ENCODE measurements around the gene MBP.

The MBP gene

GRCh38 chr18:77087393-77088141 lies 45.0 kb downstream of the MBP start:
- TF ChIP-seq USF1 (IDR thresholded peaks at IDR 0.05) (no peak), CEBPB (IDR thresholded peaks at IDR 0.05) (no peak), ZBTB7A (IDR thresholded peaks at IDR 0.05; ENCODE audit: low read depth) (no peak; the same call in 1 of the 2 replicates), EP300 (IDR thresholded peaks at IDR 0.05; ENCODE audit: borderline replicate concordance) (peak; percentile 70), MAX (IDR thresholded peaks at IDR 0.05) (peak; percentile 76), YY1 (IDR thresholded peaks at IDR 0.05; ENCODE audit: low read depth) (peak; percentile 24; the same call in 1 of the 2 replicates), RAD21 (IDR thresholded peaks at IDR 0.05; ENCODE audit: low read depth) (no peak), TCF12 (IDR thresholded peaks at IDR 0.05; ENCODE audit: low read depth) (peak; percentile 79), NFIC (IDR thresholded peaks at IDR 0.05) (0 out of 2 replicates have a peak, but pooled peaks have one; percentile 5), TEAD4 (IDR thresholded peaks at IDR 0.05) (peak; percentile 71)

GRCh38 chr18:77086656-77087392 lies 45.8 kb downstream of the MBP start:
- TF ChIP-seq TEAD4 (IDR thresholded peaks at IDR 0.05) (no peak), FOXM1 (IDR thresholded peaks at IDR 0.05; ENCODE audit: borderline replicate concordance, low read depth) (no peak), YY1 (IDR thresholded peaks at IDR 0.05; ENCODE audit: low read depth) (no peak), MAX (IDR thresholded peaks at IDR 0.05) (no peak), NFIC (IDR thresholded peaks at IDR 0.05) (no peak), RAD21 (IDR thresholded peaks at IDR 0.05; ENCODE audit: low read depth) (no peak), USF1 (IDR thresholded peaks at IDR 0.05) (no peak), CREB1 (IDR thresholded peaks at IDR 0.05; ENCODE audit: low read depth) (no peak), REST (IDR thresholded peaks at IDR 0.05; ENCODE audit: low read depth) (no peak), ZBTB7A (IDR thresholded peaks at IDR 0.05; ENCODE audit: low read depth) (no peak; the same call in 1 of the 2 replicates), CEBPB (IDR thresholded peaks at IDR 0.05) (no peak), EGR1 (IDR thresholded peaks at IDR 0.05) (no peak), EP300 (IDR thresholded peaks at IDR 0.05; ENCODE audit: borderline replicate concordance) (no peak)

- no peak for TF ChIP-seq CEBPB (IDR thresholded peaks at IDR 0.05)
- TF ChIP-seq RAD21 (IDR thresholded peaks at IDR 0.05; ENCODE audit: low read depth): no peak
- no peak for TF ChIP-seq REST (IDR thresholded peaks at IDR 0.05; ENCODE audit: low read depth)
- TF ChIP-seq MAX (IDR thresholded peaks at IDR 0.05): no peak
Measured at GRCh38 chr18:77086034-77086433, 46.5 kb downstream of the MBP start.

- TF ChIP-seq CEBPB (IDR thresholded peaks at IDR 0.05) (no peak), USF1 (IDR thresholded peaks at IDR 0.05) (no peak), TEAD4 (IDR thresholded peaks at IDR 0.05) (no peak), YY1 (IDR thresholded peaks at IDR 0.05; ENCODE audit: low read depth) (no peak), MAX (IDR thresholded peaks at IDR 0.05) (no peak)
Measured at GRCh38 chr18:77084688-77085035, 47.9 kb downstream of the MBP start.

GRCh38 chr18:77082316-77082955 lies 50.1 kb downstream of the MBP start:
- TF ChIP-seq MAX (IDR thresholded peaks at IDR 0.05) (no peak), TAF1 (IDR thresholded peaks at IDR 0.05; ENCODE audit: low read depth) (no peak), CREB1 (IDR thresholded peaks at IDR 0.05; ENCODE audit: low read depth) (no peak)
